Heart left ventricle (tissue), 16 donors: ENCODE data around the gene HTD2. TPM values are rescaled to one million over a fixed set of nuclear protein-coding genes. Genes with fewer than 3 reads are reported as not detected.

ENCODE experiments used
- ATAC-seq, 4 donors: fragments of 200-7000 bp; cut with Tn5 transposase; one replicate each; pipeline ENCODE4 v1.9.1; 2020 to 2022; ENCODE audit warnings: moderate library complexity in 4 of 4, mild to moderate bottlenecking in 3 of 4, moderate number of reproducible peaks in 1 of 4
- DNase-seq, 5 donors: peaks; one replicate each; pipeline ENCODE4 v3.0.0-alpha.2; 2020
- H3K27ac ChIP-seq, 12 donors: fragments of 200-600 bp; sonication (generic) in 4 of 12; one replicate each; pipeline versions ENCODE4 v1.5.0 to v1.8.0; 2016 to 2022; ENCODE audit warnings: mild to moderate bottlenecking in 2 of 12
- H3K27me3 ChIP-seq, 9 donors: fragments of 200-600 bp; sonication (generic) in 2 of 9; one replicate each; pipeline versions ENCODE4 v1.5.1 to v1.8.0; 2016 to 2022; ENCODE audit warnings: mild to moderate bottlenecking in 3 of 9
- H3K36me3 ChIP-seq, 9 donors: fragments of 200-600 bp; sonication (generic) in 2 of 9; one replicate each; pipeline versions ENCODE4 v1.5.0 to v1.8.0; 2018 to 2022; ENCODE audit warnings: mild to moderate bottlenecking in 2 of 9
- H3K4me1 ChIP-seq, 12 donors: fragments of 200-600 bp; sonication (generic) in 4 of 12; one replicate each; pipeline versions ENCODE4 v1.5.0 to v1.8.0; 2016 to 2022; ENCODE audit warnings: mild to moderate bottlenecking in 3 of 12
- H3K4me3 ChIP-seq, 12 donors: fragments of 200-600 bp; sonication (generic) in 4 of 12; one replicate each; pipeline versions ENCODE4 v1.5.0 to v1.8.0; 2017 to 2022; ENCODE audit warnings: mild to moderate bottlenecking in 9 of 12, moderate library complexity in 4 of 12
- H3K9me3 ChIP-seq, 12 donors: fragments of 200-600 bp; sonication (generic) in 4 of 12; one replicate each; pipeline versions ENCODE4 v1.5.0 to v1.8.0; 2016 to 2022; ENCODE audit warnings: mild to moderate bottlenecking in 1 of 12
- POLR2A ChIP-seq, 2 donors: fragments of 450-650 bp; IDR thresholded peaks; one replicate each; pipeline ENCODE4 v1.6.1; 2017; ENCODE audit warnings: antibody characterized with exemption in 2 of 2, mild to moderate bottlenecking in 2 of 2, moderate library complexity in 2 of 2
- WGBS, 4 donors: extraction: QIAGEN DNeasy Blood & Tissue Kit in 2 of 4; methylation state at CpG; one replicate each; pipeline versions ENCODE4 v1.1.5 to v1.1.7; 2013 to 2018; 5-methylcytosine and 5-hydroxymethylcytosine counted together
- intact Hi-C, 10 donors: fragments of 100-400 bp; cut with DNase I; formaldehyde crosslinking; loops; one replicate each; pipeline versions ENCODE4 v1.11.1 to v1.14.2; 2022
- polyA plus RNA-seq, 2 donors: library from polyadenylated mRNA; stranded (reverse); fragments of 200-250 nt; gene quantifications; one replicate each; pipeline ENCODE4 v1.2.3, GENCODE V29; 2013
- total RNA-seq, 9 donors: library from RNA; depleted of rRNA in 2 of 9; stranded (reverse); fragments of >200 nt in 2 of 9; fragmentation: NEBNext Ultra II Directional in 3 of 9; extraction: Animal tissue kit (Norgen Biotek cat#: 25700) in 3 of 9; gene quantifications; one replicate each; pipeline versions ENCODE4 v1.1.0 to v1.2.4, GENCODE V29; 2016 to 2023
- TF ChIP-seq, protein P1 (sequence below), 12 donors: fragments of 200-600 bp; sonication (generic) in 4 of 12; IDR thresholded peaks; one replicate each; pipeline versions ENCODE4 v1.5.0 to v1.8.0; 2018 to 2022; ENCODE audit warnings: antibody characterized with exemption in 12 of 12, mild to moderate bottlenecking in 5 of 12
- donor health status: ischemic (EF 13 %, LVEDD 7.1; RV severe dilation, severe dysfunction).
- donor health status: healthy with polysubstance abuse.
- donor health status: DM: no; HTN: yes; CAD: no.
- donor health status: DM: no; HTN: no; CAD: no.
- donor health status: ischemic (EF 25% LVEDD 6.9; RV normal size, moderate dysfunction).
- donor health status: ischemic (EF 25% LVEDD 5.7; RV mildly dilated, moderate dysfunction).
- donor health status: healthy.
- donor health status: DM: yes; HTN: yes; CAD: no.
- donor health status: ischemic (EF 35%, LVEDD 5.7; RV mildly dilated, moderate dysfunction).
- donor health status: nonischemic (EF 11% LVEDD 7.7; RV severe dilation, severe dysfunction).
- donor health status: DM: yes; HTN: yes; CAD: no.
- donor health status: PGD.
- donor health status: ischemic (EF 29% LVEDD 5.4; RV normal size, mild dysfunction).
- donor health status: nonischemic (EF 23%, LVEDD 6.1; RV moderate dilation, normal function).

Gene HTD2
- total and polyA plus RNA-seq, 11 donors = 2.7 to 21.6 (median 12.4) TPM

DNA sequence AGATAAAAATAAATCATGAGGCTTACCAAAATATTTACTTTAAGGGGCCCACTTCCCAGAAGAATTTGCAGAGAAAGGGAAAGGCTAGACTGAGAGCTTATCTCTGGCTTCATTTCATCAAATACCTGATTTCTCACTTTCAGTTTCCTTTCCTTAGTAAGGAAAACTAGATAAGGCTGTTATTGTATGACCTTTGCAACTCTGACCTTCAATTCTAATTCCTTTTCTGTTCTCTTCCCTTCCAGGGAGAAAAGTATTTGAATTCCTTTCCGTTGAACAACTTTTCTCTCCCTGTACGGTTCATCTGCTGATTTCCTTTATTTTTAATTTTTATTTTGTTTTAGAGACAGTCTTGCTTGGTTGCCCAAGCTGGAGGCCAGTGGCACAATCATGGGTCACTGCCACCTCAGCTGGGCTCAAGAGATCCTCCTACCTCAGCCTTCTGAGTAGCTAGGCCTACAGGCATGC is 19.2 kb downstream of the HTD2 start:
- Histone ChIP-seq H3K9me3 (no peaks in the 10 kb centered on the region), H3K36me3 (peaks cover 0 to 5% (median 0%) of the 10 kb centered on the region in 9 donors), H3K4me1 (peaks cover 0 to 23% (median 10%) of the 10 kb centered on the region in 12 donors), H3K4me3 (no peak overlapping the region), H3K27me3 (no peaks in the 10 kb centered on the region), H3K27ac (peak overlapping the region in 8 of 12 donors; percentile 0 to 67 (median 23))
- WGBS, 4 donors = 37 to 58% (median 49%) methylated on average over 2 of the region's 2 CpGs
- no peak for TF ChIP-seq POLR2A (IDR thresholded peaks at IDR 0.05)
- TF ChIP-seq, protein P1, sequence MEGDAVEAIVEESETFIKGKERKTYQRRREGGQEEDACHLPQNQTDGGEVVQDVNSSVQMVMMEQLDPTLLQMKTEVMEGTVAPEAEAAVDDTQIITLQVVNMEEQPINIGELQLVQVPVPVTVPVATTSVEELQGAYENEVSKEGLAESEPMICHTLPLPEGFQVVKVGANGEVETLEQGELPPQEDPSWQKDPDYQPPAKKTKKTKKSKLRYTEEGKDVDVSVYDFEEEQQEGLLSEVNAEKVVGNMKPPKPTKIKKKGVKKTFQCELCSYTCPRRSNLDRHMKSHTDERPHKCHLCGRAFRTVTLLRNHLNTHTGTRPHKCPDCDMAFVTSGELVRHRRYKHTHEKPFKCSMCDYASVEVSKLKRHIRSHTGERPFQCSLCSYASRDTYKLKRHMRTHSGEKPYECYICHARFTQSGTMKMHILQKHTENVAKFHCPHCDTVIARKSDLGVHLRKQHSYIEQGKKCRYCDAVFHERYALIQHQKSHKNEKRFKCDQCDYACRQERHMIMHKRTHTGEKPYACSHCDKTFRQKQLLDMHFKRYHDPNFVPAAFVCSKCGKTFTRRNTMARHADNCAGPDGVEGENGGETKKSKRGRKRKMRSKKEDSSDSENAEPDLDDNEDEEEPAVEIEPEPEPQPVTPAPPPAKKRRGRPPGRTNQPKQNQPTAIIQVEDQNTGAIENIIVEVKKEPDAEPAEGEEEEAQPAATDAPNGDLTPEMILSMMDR (IDR thresholded peaks at IDR 0.05) = no peak
- intact Hi-C loops = loop anchor here in 1 of 10 donors (5.0 kb wide), 1 partner anchor 162 kb away; no protein-coding TSS in a partner anchor
- ATAC-seq (no peak), DNase-seq (no peak)

DNA sequence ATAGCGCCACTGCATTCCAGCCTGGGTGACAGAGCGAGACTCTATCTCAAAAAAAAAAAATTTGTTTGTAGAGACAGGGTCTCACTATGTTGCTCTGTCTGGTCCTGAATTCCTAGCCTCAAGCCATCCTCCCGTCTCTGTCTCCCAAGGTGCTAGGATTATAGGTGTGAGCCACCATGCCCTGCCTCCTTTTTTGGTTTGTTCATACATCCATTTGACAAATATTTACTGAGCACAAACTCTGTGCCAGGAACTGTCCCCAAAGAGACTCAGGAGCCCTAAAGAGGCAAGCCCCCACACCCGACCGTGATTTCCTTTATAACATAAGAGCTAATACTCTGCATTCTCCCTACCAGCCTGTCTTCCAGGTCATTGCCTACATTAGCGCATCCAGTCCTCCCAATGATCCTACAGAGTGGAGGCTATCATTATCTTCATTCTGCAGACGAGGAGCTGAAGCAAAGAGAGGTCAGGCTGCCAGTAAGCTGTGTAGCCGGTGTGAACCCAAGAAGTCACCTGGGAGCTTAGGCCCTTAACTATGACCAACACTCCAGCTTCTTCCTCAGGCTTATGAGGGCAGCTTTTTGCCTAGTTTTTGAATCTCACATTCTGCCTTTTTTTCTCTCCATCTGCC is 20.1 kb downstream of the HTD2 start:
- no peaks in the 10 kb centered on the region for H3K27me3 ChIP-seq
- H3K9me3 ChIP-seq = no peaks in the 10 kb centered on the region
- no peak overlapping the region for H3K4me3 ChIP-seq
- peaks cover 0 to 23% (median 10%) of the 10 kb centered on the region in 12 donors for H3K4me1 ChIP-seq
- TF ChIP-seq, protein P1 (IDR thresholded peaks at IDR 0.05) = no peak
- TF ChIP-seq POLR2A (IDR thresholded peaks at IDR 0.05) = no peak
- H3K36me3 ChIP-seq = peaks cover 0 to 2% (median 0%) of the 10 kb centered on the region in 9 donors
- WGBS, 4 donors = 94 to 97% (median 96%) methylated on average over 8 of the region's 8 CpGs
- DNase-seq = no peak
- ATAC-seq = no peak
- H3K27ac ChIP-seq = no peak overlapping the region
- intact Hi-C loops = loop anchor here in 1 of 10 donors (5.0 kb wide), 1 partner anchor 161 kb away; no protein-coding TSS in a partner anchor

DNA sequence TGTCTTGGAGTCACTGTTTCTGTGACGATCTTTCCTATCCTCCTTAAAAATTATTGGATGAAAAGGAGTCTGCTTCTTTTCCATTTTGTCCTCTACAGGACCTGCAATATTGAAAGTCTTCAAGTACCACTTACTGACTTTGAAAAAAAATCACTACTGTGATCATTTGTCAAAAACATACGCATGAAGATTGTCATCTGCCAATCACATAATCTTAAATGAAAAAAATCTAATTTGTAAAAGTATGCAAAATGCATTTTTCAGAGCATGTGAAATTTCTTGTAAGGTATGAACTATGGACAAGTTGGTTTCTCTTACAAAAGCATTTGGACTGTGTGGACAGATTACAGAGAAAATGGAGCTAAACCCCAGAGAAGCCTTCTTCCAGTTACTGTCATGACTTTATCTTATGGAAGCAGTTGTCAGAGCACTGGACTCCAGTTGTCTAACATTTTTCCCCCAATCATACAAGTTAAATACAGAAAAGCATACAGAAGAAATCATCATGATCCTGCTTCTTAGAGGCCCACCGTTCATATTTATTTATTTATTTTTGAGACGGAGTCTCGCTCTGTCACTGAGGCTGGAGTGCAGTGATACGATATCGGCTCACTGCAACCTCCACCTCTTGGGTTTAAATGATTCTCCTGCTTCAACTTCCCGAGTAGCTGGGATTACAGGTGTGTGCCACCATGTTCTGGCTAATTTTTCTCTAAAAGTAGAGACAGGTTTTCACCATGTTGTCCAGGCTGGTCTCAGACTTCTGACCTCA is 23.0 kb downstream of the HTD2 start:
- TF ChIP-seq POLR2A (IDR thresholded peaks at IDR 0.05) = no peak
- TF ChIP-seq, protein P1 (IDR thresholded peaks at IDR 0.05) = no peak
- Histone ChIP-seq H3K4me1 (peaks cover 0 to 39% (median 23%) of the 10 kb centered on the region in 12 donors), H3K9me3 (no peaks in the 10 kb centered on the region), H3K27me3 (no peaks in the 10 kb centered on the region), H3K4me3 (no peak overlapping the region), H3K36me3 (no peaks in the 10 kb centered on the region), H3K27ac (no peak overlapping the region)
- intact Hi-C loops = loop anchor here in 1 of 10 donors (5.0 kb wide), 1 partner anchor 158 kb away; no protein-coding TSS in a partner anchor
- DNase-seq (no peak), ATAC-seq (no peak)
- 88 to 94% (median 91%) methylated on average over 8 of the region's 8 CpGs for WGBS, 4 donors

DNA sequence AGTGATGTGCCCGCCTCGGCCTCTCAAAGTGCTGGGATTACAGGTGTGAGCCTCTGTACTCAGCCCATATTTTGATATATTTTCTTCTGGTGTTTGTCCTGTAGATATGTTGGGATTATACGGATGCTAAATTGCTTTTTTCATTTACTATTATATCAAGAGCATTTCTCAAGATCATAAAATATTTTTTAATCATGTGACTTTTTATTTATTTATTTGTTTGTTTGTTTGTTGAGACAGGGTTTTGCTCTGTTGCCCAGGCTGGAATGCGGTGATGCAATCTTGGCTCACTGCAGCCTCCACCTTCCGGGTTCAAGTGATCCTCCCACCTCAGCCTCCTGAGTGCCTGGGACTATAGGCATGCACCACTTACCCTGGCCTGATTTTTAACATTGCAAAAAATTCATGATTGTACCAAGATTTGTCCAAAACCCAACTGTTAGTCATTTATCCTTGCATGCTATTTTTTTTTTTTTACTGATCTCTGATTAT is 23.6 kb downstream of the HTD2 start:
- no peaks in the 10 kb centered on the region for H3K27me3 ChIP-seq
- no peak overlapping the region for H3K27ac ChIP-seq
- H3K4me1 ChIP-seq = peaks cover 0 to 37% (median 25%) of the 10 kb centered on the region in 12 donors
- intact Hi-C loops = loop anchor here in 9 of 10 donors (5.0 to 10.0 kb wide), 5 partner anchors 82 to 165 kb away; partner anchors contain the start of gene KCTD6 (in 8 of the 9)
- no peaks in the 10 kb centered on the region for H3K36me3 ChIP-seq
- ATAC-seq = no peak
- DNase-seq = no peak
- WGBS, 4 donors = 91 to 96% (median 94%) methylated on average over 5 of the region's 5 CpGs
- H3K9me3 ChIP-seq = no peaks in the 10 kb centered on the region
- TF ChIP-seq POLR2A (IDR thresholded peaks at IDR 0.05) = no peak
- TF ChIP-seq, protein P1 (IDR thresholded peaks at IDR 0.05) = no peak
- H3K4me3 ChIP-seq = no peak overlapping the region
